BJ (cell line): ENCODE data around the gene CEP70. TPM values are rescaled to one million over a fixed set of nuclear protein-coding genes. Genes with fewer than 3 reads are reported as not detected.
"Not testable (repeated sequence)": the region's sequence is repeated elsewhere in the genome, so short reads cannot be mapped to it uniquely, and the experiment has no call there.

Source experiments
- CTCF ChIA-PET: fragments of 350-600 bp; formaldehyde crosslinking; extraction: SDS; loops from one replicate; lab custom pipeline; 2021; ENCODE audit warnings: antibody characterized with exemption, inconsistent platforms; lab: Yijun Ruan, JAX
- POLR2A ChIA-PET: fragments of 300-600 bp; sonication (Branson Sonifier 250); formaldehyde crosslinking; extraction: SDS; loops from one replicate; lab custom pipeline; 2021; ENCODE audit warnings: antibody characterized with exemption; lab: Charles Lee
- DNase-seq: peaks from one replicate; pipeline ENCODE4 v3.0.0-alpha.2; 2011; ENCODE audit warnings: low read depth
- H3K27me3 ChIP-seq: 2 replicates; pipeline ENCODE4 v1.6.0; 2011; ENCODE audit warnings: low read length; ENCODE audit not compliant: control insufficient read depth, insufficient read depth
- H3K36me3 ChIP-seq: 2 replicates; pipeline ENCODE4 v1.5.1; 2011; ENCODE audit warnings: low read length; ENCODE audit not compliant: control insufficient read depth, insufficient read depth
- H3K4me3 ChIP-seq: 2 replicates; pipeline ENCODE4 v1.5.1; 2011; ENCODE audit warnings: low read depth, mild to moderate bottlenecking, control low read depth, low read length
- CTCF ChIP-seq: IDR thresholded peaks from 2 replicates; pipeline ENCODE4 v1.5.1; 2011; ENCODE audit warnings: low read depth, mild to moderate bottlenecking, control low read depth, inconsistent platforms, low read length, moderate library complexity; ENCODE audit not compliant: insufficient read depth
- polyA plus RNA-seq: library from polyadenylated mRNA; depleted of rRNA; stranded (reverse); fragments of >200 nt; gene quantifications from 2 replicates; pipeline ENCODE4 v1.2.3, GENCODE V29; 2011

The CEP70 gene
- polyA plus RNA-seq, 1 experiment: 3.6 TPM

GRCh38 chr3:138492980-138493675 lies 100.9 kb downstream of the CEP70 start:
- H3K4me3 ChIP-seq: no peak overlapping the region
- ChIA-PET CTCF (interaction anchor here (0.6 kb wide), 2 partner anchors 207 to 419 kb away, joined by 3 read pairs; no protein-coding TSS in a partner anchor), POLR2A (no interaction called here)
- no peaks in the 10 kb centered on the region for H3K27me3 ChIP-seq
- DNase-seq: no peak
- no peak for TF ChIP-seq CTCF
- H3K36me3 ChIP-seq: no peaks in the 10 kb centered on the region

GRCh38 chr3:138491971-138492370 lies 102.1 kb downstream of the CEP70 start:
- Histone ChIP-seq H3K4me3 (no peak overlapping the region), H3K27me3 (no peaks in the 10 kb centered on the region), H3K36me3 (no peaks in the 10 kb centered on the region)
- POLR2A ChIA-PET: no interaction called here
- TF ChIP-seq CTCF: no peak
- DNase-seq: no peak
- CTCF ChIA-PET: no interaction called here

- H3K27me3 ChIP-seq, H3K4me3 ChIP-seq, DNase-seq, CTCF ChIA-PET, H3K36me3 ChIP-seq, POLR2A ChIA-PET: not testable (repeated sequence)
These were observed 107.5 kb downstream of the CEP70 start for GRCh38 chr3:138486580-138486979.

- CTCF ChIA-PET, H3K4me3 ChIP-seq, H3K36me3 ChIP-seq, DNase-seq, POLR2A ChIA-PET, H3K27me3 ChIP-seq: not testable (repeated sequence)
These were observed 109.4 kb downstream of the CEP70 start for GRCh38 chr3:138484672-138485071.

GRCh38 chr3:138479438-138479863 lies 114.6 kb downstream of the CEP70 start:
- TF ChIP-seq CTCF: peak; percentile 91
- no peaks in the 10 kb centered on the region for H3K27me3 ChIP-seq
- ChIA-PET POLR2A (no interaction called here), CTCF (interaction anchor here (0.6 to 4.6 kb wide), 16 partner anchors 10 to 867 kb away, joined by 3 to 42 read pairs (median 4); partner anchors contain the start of gene PIK3CB)
- H3K4me3 ChIP-seq: no peak overlapping the region
- no peaks in the 10 kb centered on the region for H3K36me3 ChIP-seq
- no peak for DNase-seq

- no peak for DNase-seq
- no peaks in the 10 kb centered on the region for H3K27me3 ChIP-seq
- H3K4me3 ChIP-seq: no peak overlapping the region
- H3K36me3 ChIP-seq: no peaks in the 10 kb centered on the region
- POLR2A ChIA-PET: no interaction called here
- no peak for TF ChIP-seq CTCF
- CTCF ChIA-PET: interaction anchor here (0.7 to 4.6 kb wide), 5 partner anchors 9 to 441 kb away, joined by 3 to 42 read pairs (median 5); no protein-coding TSS in a partner anchor
These were observed 116.3 kb downstream of the CEP70 start for GRCh38 chr3:138477801-138478200.
